HUES64 (cell line): Measurements from ENCODE around the gene KHDRBS2.

ENCODE experiments used
- H3K27ac ChIP-seq: 2 replicates; pipeline ENCODE4 v1.7.0; 2013; ENCODE audit warnings: low read depth, low read length, inconsistent platforms
- H3K27me3 ChIP-seq: 2 replicates; pipeline ENCODE4 v1.6.1; 2013; ENCODE audit warnings: mild to moderate bottlenecking, low read length; ENCODE audit not compliant: insufficient read depth
- H3K36me3 ChIP-seq: 2 replicates; pipeline ENCODE4 v1.6.1; 2013; ENCODE audit warnings: mild to moderate bottlenecking, low read length; ENCODE audit not compliant: insufficient read depth
- H3K4me1 ChIP-seq: 2 replicates; pipeline ENCODE4 v1.6.1; 2013; ENCODE audit warnings: mild to moderate bottlenecking, low read length, moderate library complexity; ENCODE audit not compliant: insufficient read depth
- H3K4me3 ChIP-seq: 2 replicates; pipeline ENCODE4 v1.5.1; 2013; ENCODE audit warnings: mild to moderate bottlenecking, low read length, moderate library complexity
- H3K9ac ChIP-seq: 2 replicates; pipeline ENCODE4 v1.6.1; 2013; ENCODE audit warnings: mild to moderate bottlenecking, low read depth, low read length
- H3K9me3 ChIP-seq: 2 replicates; pipeline ENCODE4 v1.6.1; 2013; ENCODE audit warnings: low read depth, low read length; ENCODE audit not compliant: insufficient read depth
- WGBS: fragments of 150-250, 120-280 bp; methylation state at CpG from one replicate; pipeline ENCODE4 v1.1.7; 2013; ENCODE audit warnings: missing lambda C conversion rate; 5-methylcytosine and 5-hydroxymethylcytosine counted together

The KHDRBS2 gene

GRCh38 chr6:62192593-62192992 lies 93.4 kb downstream of the KHDRBS2 start:
- Histone ChIP-seq H3K27me3 (no peaks in the 10 kb centered on the region), H3K27ac (no peak overlapping the region), H3K4me3 (no peak overlapping the region), H3K9ac (no peak overlapping the region), H3K4me1 (peaks cover 13% of the 10 kb centered on the region; the same call in 1 of the 2 replicates), H3K36me3 (no peaks in the 10 kb centered on the region), H3K9me3 (no peaks in the 10 kb centered on the region)
- WGBS = 93% methylated on average over 1 of the region's 1 CpG

- no peaks in the 10 kb centered on the region for H3K4me1 ChIP-seq
- no peak overlapping the region for H3K9ac ChIP-seq
- H3K9me3 ChIP-seq = no peaks in the 10 kb centered on the region
- H3K4me3 ChIP-seq = no peak overlapping the region
- no peaks in the 10 kb centered on the region for H3K36me3 ChIP-seq
- H3K27ac ChIP-seq = no peak overlapping the region
- no CpG with 5 or more reads among the region's 1 CpG for WGBS
- no peaks in the 10 kb centered on the region for H3K27me3 ChIP-seq
These were observed 110.8 kb downstream of the KHDRBS2 start for GRCh38 chr6:62175195-62175594.

GRCh38 chr6:62174548-62174947 lies 111.5 kb downstream of the KHDRBS2 start:
- Histone ChIP-seq H3K27ac (no peak overlapping the region), H3K27me3 (no peaks in the 10 kb centered on the region), H3K4me1 (no peaks in the 10 kb centered on the region), H3K36me3 (no peaks in the 10 kb centered on the region), H3K9me3 (no peaks in the 10 kb centered on the region), H3K9ac (no peak overlapping the region), H3K4me3 (no peak overlapping the region)

GRCh38 chr6:62167736-62168135 lies 118.3 kb downstream of the KHDRBS2 start:
- 100% methylated on average over 3 of the region's 4 CpGs for WGBS
- Histone ChIP-seq H3K9me3 (peaks cover 5% of the 10 kb centered on the region; the same call in 1 of the 2 replicates), H3K36me3 (no peaks in the 10 kb centered on the region), H3K4me3 (no peak overlapping the region), H3K9ac (no peak overlapping the region), H3K27me3 (no peaks in the 10 kb centered on the region), H3K27ac (no peak overlapping the region), H3K4me1 (0 out of 2 replicates have a peak, but pooled peaks cover 3% of the 10 kb centered on the region)

- WGBS = 93% methylated on average over 4 of the region's 4 CpGs
- H3K27me3 ChIP-seq = no peaks in the 10 kb centered on the region
- H3K36me3 ChIP-seq = no peaks in the 10 kb centered on the region
These were observed 123.2 kb downstream of the KHDRBS2 start for GRCh38 chr6:62162858-62163257.

GRCh38 chr6:62152796-62153195 lies 133.2 kb downstream of the KHDRBS2 start:
- Histone ChIP-seq H3K36me3 (no peaks in the 10 kb centered on the region), H3K9ac (no peak overlapping the region), H3K27ac (no peak overlapping the region), H3K27me3 (no peaks in the 10 kb centered on the region), H3K9me3 (no peaks in the 10 kb centered on the region), H3K4me3 (no peak overlapping the region), H3K4me1 (peaks cover 9% of the 10 kb centered on the region)
- WGBS = 94% methylated on average over 3 of the region's 3 CpGs

More at GRCh38 chr6:62162858-62163257, 123.2 kb downstream of the KHDRBS2 start:
- H3K27ac ChIP-seq = no peak overlapping the region
- 0 out of 2 replicates have a peak, but pooled peaks cover 3% of the 10 kb centered on the region for H3K4me1 ChIP-seq
- H3K9ac ChIP-seq = no peak overlapping the region
- H3K4me3 ChIP-seq = no peak overlapping the region
- peaks cover 6% of the 10 kb centered on the region; the same call in 1 of the 2 replicates for H3K9me3 ChIP-seq

GRCh38 chr6:62150048-62150663 lies 135.9 kb downstream of the KHDRBS2 start:
- no peak overlapping the region for H3K27ac ChIP-seq
- no peak overlapping the region for H3K9ac ChIP-seq
- no peak overlapping the region for H3K4me3 ChIP-seq
- no peaks in the 10 kb centered on the region for H3K9me3 ChIP-seq
- H3K27me3 ChIP-seq = no peaks in the 10 kb centered on the region
- peaks cover 9% of the 10 kb centered on the region for H3K4me1 ChIP-seq
- H3K36me3 ChIP-seq = no peaks in the 10 kb centered on the region
- WGBS = 63% methylated on average over 2 of the region's 3 CpGs

GRCh38 chr6:62146954-62147853 lies 138.8 kb downstream of the KHDRBS2 start:
- Histone ChIP-seq H3K27me3 (no peaks in the 10 kb centered on the region), H3K27ac (no peak overlapping the region), H3K9ac (no peak overlapping the region), H3K4me1 (peaks cover 9% of the 10 kb centered on the region), H3K9me3 (no peaks in the 10 kb centered on the region), H3K4me3 (no peak overlapping the region), H3K36me3 (no peaks in the 10 kb centered on the region)
- WGBS = 79% methylated on average over 3 of the region's 4 CpGs

- Histone ChIP-seq H3K36me3 (no peaks in the 10 kb centered on the region), H3K4me1 (no peaks in the 10 kb centered on the region), H3K9me3 (peaks cover 9% of the 10 kb centered on the region), H3K27me3 (no peaks in the 10 kb centered on the region), H3K9ac (no peak overlapping the region), H3K4me3 (no peak overlapping the region), H3K27ac (no peak overlapping the region)
- no CpG with 5 or more reads among the region's 1 CpG for WGBS
These were observed 156.9 kb downstream of the KHDRBS2 start for GRCh38 chr6:62129127-62129526.

GRCh38 chr6:62119401-62119800 lies 166.6 kb downstream of the KHDRBS2 start:
- H3K4me3 ChIP-seq = no peak overlapping the region
- H3K27me3 ChIP-seq = no peaks in the 10 kb centered on the region
- no peak overlapping the region for H3K27ac ChIP-seq
- no peak overlapping the region for H3K9ac ChIP-seq
- H3K4me1 ChIP-seq = no peaks in the 10 kb centered on the region
- H3K9me3 ChIP-seq = peaks cover 4% of the 10 kb centered on the region; the same call in 1 of the 2 replicates
- H3K36me3 ChIP-seq = no peaks in the 10 kb centered on the region
- 86% methylated on average over 1 of the region's 1 CpG for WGBS

- no peak overlapping the region for H3K9ac ChIP-seq
- H3K4me3 ChIP-seq = no peak overlapping the region
- no peaks in the 10 kb centered on the region for H3K36me3 ChIP-seq
- 0 out of 2 replicates have a peak, but pooled peaks cover 5% of the 10 kb centered on the region for H3K9me3 ChIP-seq
- no peaks in the 10 kb centered on the region for H3K27me3 ChIP-seq
- 93% methylated on average over 8 of the region's 8 CpGs for WGBS
- H3K27ac ChIP-seq = no peak overlapping the region
- H3K4me1 ChIP-seq = no peaks in the 10 kb centered on the region
These were observed 182.7 kb downstream of the KHDRBS2 start for GRCh38 chr6:62103186-62103859.
